SK-MEL-5 (cell line): ENCODE data around the gene DSTN. TPM values are rescaled to one million over a fixed set of nuclear protein-coding genes. Genes with fewer than 3 reads are reported as not detected.
"Not testable (repeated sequence)": the region's sequence is repeated elsewhere in the genome, so short reads cannot be mapped to it uniquely, and the experiment has no call there.

ENCODE experiments used
- DNase-seq: peaks from one replicate; pipeline ENCODE4 v3.0.0-alpha.2; 2016; ENCODE audit warnings: low read depth, low spot score
- in situ Hi-C: cut with HindIII; loops from 2 replicates; pipeline ENCODE4 v1.10.0; 2016; ENCODE audit warnings: low sequenced_read_pairs, high pct_unique_total_duplicates, low pct_unique_long_range_greater_than_20kb
- total RNA-seq: library from RNA; depleted of rRNA; stranded (reverse); fragments of >200 nt; shearing (Covaris generic); gene quantifications from 2 replicates; pipeline ENCODE4 v1.2.3, GENCODE V29; 2014; rRNA removed

Gene DSTN
- total RNA-seq, 1 experiment from 2014 or later = 180 TPM

DNA sequence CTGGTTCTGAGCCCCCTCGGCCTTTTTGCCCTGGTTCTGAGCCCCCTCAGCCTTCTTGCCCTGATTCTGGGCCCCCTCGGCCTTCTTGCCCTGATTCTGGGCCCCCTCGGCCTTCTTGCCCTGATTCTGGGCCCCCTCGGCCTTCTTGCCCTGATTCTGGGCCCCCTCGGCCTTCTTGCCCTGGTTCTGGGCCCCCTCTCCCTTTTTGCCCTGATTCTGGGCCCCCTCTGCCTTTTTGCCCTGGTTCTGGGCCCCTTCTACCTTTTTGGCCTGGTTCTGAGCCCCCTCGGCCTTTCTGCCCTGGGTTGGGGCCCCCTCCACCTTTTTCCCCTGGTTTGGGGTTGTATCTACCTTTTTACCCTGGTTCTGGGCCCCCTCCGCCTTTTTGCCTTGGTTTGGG lies 89.5 kb downstream of the DSTN start:
- DNase-seq, in situ Hi-C loops: not testable (repeated sequence)

Other genes starting within 250 kb of the DSTN start
- 14.3 and 14.7 TPM in 2 replicates for gene BFSP1, start 38.7 kb upstream of the DSTN start, total RNA-seq
- 108 and 139 TPM in 2 replicates for gene RRBP1, start 112.2 kb downstream of the DSTN start, total RNA-seq
- not detected in 2 replicates for gene BANF2, start 129.9 kb downstream of the DSTN start, total RNA-seq